PC-9 (cell line): ENCODE measurements around the gene UNC13A. TPM values are rescaled to one million over a fixed set of nuclear protein-coding genes. Genes with fewer than 3 reads are reported as not detected.

Experiments used
- BruUV-seq: library from RNA; stranded (reverse); fragments of 400-500 nt; replicated peaks from 2 replicates; lab custom pipeline; 2021; lab: Mats Ljungman, UMichigan
- CTCF ChIA-PET: fragments of 300-600 bp; sonication (Branson Sonifier 250); formaldehyde crosslinking; loops from one replicate; lab custom pipeline; 2022; ENCODE audit warnings: antibody characterized with exemption; lab: Charles Lee
- POLR2A ChIA-PET: fragments of 300-600 bp; sonication (Branson Sonifier 250); formaldehyde crosslinking; loops from one replicate; lab custom pipeline; 2022; ENCODE audit warnings: antibody characterized with exemption; ENCODE audit not compliant: unreplicated experiment; lab: Charles Lee
- DNase-seq, 2 experiments: peaks; one replicate each; pipeline versions ENCODE4 v3.0.0 to v3.0.0-alpha.2; 2015 to 2022; ENCODE audit warnings: mixed read lengths in 1 of 2
- H2AFZ ChIP-seq: fragments of 200-600 bp; sonication (generic); 2 replicates; pipeline ENCODE4 v1.8.1; 2017; ENCODE audit warnings: antibody characterized with exemption
- H3F3A ChIP-seq: fragments of 200-600 bp; sonication (generic); 2 replicates; pipeline ENCODE4 v1.8.1; 2017; ENCODE audit warnings: antibody characterized with exemption, mild to moderate bottlenecking, low read depth; ENCODE audit not compliant: insufficient read depth
- H3K27ac ChIP-seq: fragments of 200-600 bp; sonication (generic); 2 replicates; pipeline ENCODE4 v1.6.1; 2016; ENCODE audit warnings: mixed run types
- H3K27me3 ChIP-seq: fragments of 200-600 bp; sonication (generic); 2 replicates; pipeline ENCODE4 v1.6.1; 2016; ENCODE audit warnings: low read depth, mixed run types; ENCODE audit not compliant: insufficient read depth
- H3K36me3 ChIP-seq: fragments of 200-600 bp; sonication (generic); 2 replicates; pipeline ENCODE4 v1.6.1; 2016; ENCODE audit warnings: low read depth, mixed run types
- H3K4me1 ChIP-seq: fragments of 200-600 bp; sonication (generic); replicated peaks from 2 replicates; pipeline ENCODE4 v1.6.1; 2016; ENCODE audit warnings: mixed run types; ENCODE audit not compliant: insufficient read depth
- H3K4me2 ChIP-seq: fragments of 200-600 bp; sonication (generic); 2 replicates; pipeline ENCODE4 v1.6.1; 2017; ENCODE audit warnings: mixed run types
- H3K4me3 ChIP-seq: fragments of 200-600 bp; sonication (generic); 2 replicates; pipeline ENCODE4 v1.6.1; 2016; ENCODE audit warnings: mixed run types
- H3K79me2 ChIP-seq: fragments of 200-600 bp; sonication (generic); 2 replicates; pipeline ENCODE4 v1.6.1; 2017; ENCODE audit warnings: low read depth, mixed run types
- H3K9me2 ChIP-seq: fragments of 200-600 bp; sonication (generic); 2 replicates; pipeline ENCODE4 v1.8.1; 2017; ENCODE audit warnings: mild to moderate bottlenecking; ENCODE audit not compliant: insufficient read depth
- H3K9me3 ChIP-seq: fragments of 200-600 bp; sonication (generic); 2 replicates; pipeline ENCODE4 v1.8.1; 2016; ENCODE audit warnings: low read depth; ENCODE audit not compliant: insufficient read depth
- H4K20me1 ChIP-seq: fragments of 200-600 bp; sonication (generic); 2 replicates; pipeline ENCODE4 v1.8.1; 2017; ENCODE audit not compliant: insufficient read depth
- CTCF ChIP-seq: fragments of 200-600 bp; sonication (generic); conservative IDR thresholded peaks from 2 replicates; pipeline ENCODE4 v1.6.1; 2017; ENCODE audit warnings: mixed run types, antibody characterized with exemption, mild to moderate bottlenecking, moderate library complexity
- EZH2 ChIP-seq: fragments of 200-600 bp; sonication (generic); IDR thresholded peaks from 2 replicates; pipeline ENCODE4 v1.8.0; 2017; ENCODE audit warnings: antibody characterized with exemption, low read depth
- intact Hi-C: fragments of 100-400 bp; cut with micrococcal nuclease; formaldehyde crosslinking; loops from one replicate; pipeline ENCODE4 v1.10.0; 2022; ENCODE audit not compliant: unreplicated experiment
- total RNA-seq: library from RNA; stranded (reverse); gene quantifications from 2 replicates; pipeline ENCODE4 v1.2.3, GENCODE V29; 2021

Gene UNC13A
- total RNA-seq, 1 experiment from 2014 or later = 0.17 TPM

- no peaks in the 10 kb centered on the region for H4K20me1 ChIP-seq
- DNase-seq = no peak
- no peaks in the 10 kb centered on the region for H3K4me1 ChIP-seq
- H3K4me2 ChIP-seq = no peak overlapping the region
- H3K36me3 ChIP-seq = no peaks in the 10 kb centered on the region
- intact Hi-C loops = no loop called here
- TF ChIP-seq EZH2 = no peak
- TF ChIP-seq CTCF = no peak
- no peaks in the 10 kb centered on the region; the same call in 1 of the 2 replicates for H3F3A ChIP-seq
- H3K9me3 ChIP-seq = no peaks in the 10 kb centered on the region
- peaks cover 93% of the 10 kb centered on the region for H3K27me3 ChIP-seq
- H2AFZ ChIP-seq = no peak overlapping the region
- ChIA-PET CTCF (no interaction called here), POLR2A (no interaction called here)
- no peaks in the 10 kb centered on the region for H3K79me2 ChIP-seq
- BruUV-seq = no TSS peak
- no peak overlapping the region for H3K4me3 ChIP-seq
- H3K27ac ChIP-seq = no peak overlapping the region
- H3K9me2 ChIP-seq = no peaks in the 10 kb centered on the region
Measured at GRCh38 chr19:17695198-17695597, 7.0 kb upstream of the UNC13A start.

- TF ChIP-seq CTCF = no peak
- no peak for TF ChIP-seq EZH2
- CTCF ChIA-PET = interaction anchor here (0.7 kb wide), 1 partner anchor 130 kb away, joined by 3 read pairs; no protein-coding TSS in a partner anchor
- no peaks in the 10 kb centered on the region for H3K36me3 ChIP-seq
- no peaks in the 10 kb centered on the region for H3K79me2 ChIP-seq
- no peak for DNase-seq
- intact Hi-C loops = no loop called here
- H3K27ac ChIP-seq = no peak overlapping the region
- H4K20me1 ChIP-seq = no peaks in the 10 kb centered on the region
- H3K4me3 ChIP-seq = no peak overlapping the region
- no TSS peak for BruUV-seq
- POLR2A ChIA-PET = no interaction called here
- peaks cover 8% of the 10 kb centered on the region for H3F3A ChIP-seq
- H3K27me3 ChIP-seq = peaks cover 94% of the 10 kb centered on the region
- H3K4me1 ChIP-seq = 0 out of 2 replicates have a peak, but pooled peaks cover 5% of the 10 kb centered on the region
- no peak overlapping the region for H3K4me2 ChIP-seq
- no peaks in the 10 kb centered on the region for H3K9me2 ChIP-seq
- H3K9me3 ChIP-seq = no peaks in the 10 kb centered on the region
- H2AFZ ChIP-seq = no peak overlapping the region
Measured at GRCh38 chr19:17692566-17692965, 4.4 kb upstream of the UNC13A start.

GRCh38 chr19:17688853-17689595 lies 870 bp upstream of the UNC13A start:
- ChIA-PET POLR2A (no interaction called here), CTCF (no interaction called here)
- no peaks in the 10 kb centered on the region for H4K20me1 ChIP-seq
- H3K27ac ChIP-seq = no peak overlapping the region
- no TSS peak for BruUV-seq
- TF ChIP-seq EZH2 (no peak), CTCF (peak; percentile 44; the same call in 1 of the 2 replicates)
- H3K4me2 ChIP-seq = no peak overlapping the region
- no peaks in the 10 kb centered on the region for H3K9me2 ChIP-seq
- H3F3A ChIP-seq = peaks cover 8% of the 10 kb centered on the region
- H3K4me3 ChIP-seq = no peak overlapping the region
- peaks cover 88% of the 10 kb centered on the region for H3K27me3 ChIP-seq
- no peaks in the 10 kb centered on the region for H3K36me3 ChIP-seq
- no peaks in the 10 kb centered on the region for H3K79me2 ChIP-seq
- no peaks in the 10 kb centered on the region for H3K9me3 ChIP-seq
- intact Hi-C loops = no loop called here
- peaks cover 13% of the 10 kb centered on the region; the same call in 1 of the 2 replicates for H3K4me1 ChIP-seq
- no peak for DNase-seq
- no peak overlapping the region for H2AFZ ChIP-seq
